Caki2 (cell line): ENCODE results near the gene AJUBA. TPM values are rescaled to one million over a fixed set of nuclear protein-coding genes. Genes with fewer than 3 reads are reported as not detected.
"Not testable (repeated sequence)": the region's sequence is repeated elsewhere in the genome, so short reads cannot be mapped to it uniquely, and the experiment has no call there.

Experiments used
- DNase-seq: peaks from one replicate; pipeline ENCODE4 v3.0.0-alpha.2; 2015; ENCODE audit warnings: low read depth
- in situ Hi-C: cut with HindIII; loops from 2 replicates; pipeline ENCODE4 v1.10.0; 2016; ENCODE audit warnings: low sequenced_read_pairs, low pct_unique_long_range_greater_than_20kb, mixed read lengths
- total RNA-seq: library from RNA; depleted of rRNA; stranded (reverse); fragments of >200 nt; shearing (Covaris generic); gene quantifications from 2 replicates; pipeline ENCODE4 v1.2.3, GENCODE V29; 2014; ENCODE audit warnings: low replicate concordance

AJUBA gene
- total RNA-seq, 1 experiment from 2014 or later, result 119 TPM

GRCh38 chr14:22966783-22967269 lies 15.5 kb downstream of the AJUBA start:
- in situ Hi-C loops, result no loop called here
- DNase-seq, result no peak

DNA sequence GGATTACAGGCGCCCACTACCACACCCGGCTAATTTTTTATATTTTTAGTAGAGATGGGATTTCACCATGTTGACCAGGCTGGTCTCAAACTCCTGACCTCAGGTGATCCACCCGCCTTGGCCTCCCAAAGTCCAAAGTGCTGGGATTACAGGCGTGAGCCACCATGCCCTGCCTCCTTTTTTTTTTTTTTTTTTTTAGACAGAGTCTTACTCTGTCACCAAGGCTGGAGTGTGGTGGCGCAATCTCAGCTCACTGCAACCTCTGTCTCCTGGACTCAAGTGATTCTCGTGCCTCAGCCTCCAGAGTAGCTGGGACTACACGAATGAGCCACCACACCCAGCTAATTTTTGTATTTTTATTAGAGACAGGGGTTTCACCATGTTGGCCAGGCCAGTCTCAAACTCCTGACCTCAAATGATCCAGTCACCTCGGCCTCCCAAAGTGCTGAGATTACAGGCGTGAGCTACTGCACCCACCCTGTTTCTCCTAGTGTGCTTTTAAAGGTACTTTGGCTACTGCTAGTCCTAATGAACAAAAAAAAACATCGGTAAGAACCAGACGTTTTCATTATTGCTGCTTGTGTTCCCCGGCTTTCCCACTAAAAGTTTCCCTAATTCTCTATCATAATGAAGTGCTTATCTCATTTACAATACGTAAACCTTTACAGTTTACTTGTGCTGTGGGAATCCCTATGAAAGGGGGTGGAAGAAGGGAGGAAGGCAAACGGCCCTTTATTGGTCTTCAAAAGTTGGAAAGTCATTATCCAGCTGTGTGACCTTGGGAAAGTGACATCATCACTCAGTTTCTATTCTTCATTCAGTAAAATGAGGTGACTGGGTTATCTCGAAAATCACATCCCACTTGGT lies 16.2 kb downstream of the AJUBA start:
- DNase-seq, in situ Hi-C loops: not testable (repeated sequence)

DNA sequence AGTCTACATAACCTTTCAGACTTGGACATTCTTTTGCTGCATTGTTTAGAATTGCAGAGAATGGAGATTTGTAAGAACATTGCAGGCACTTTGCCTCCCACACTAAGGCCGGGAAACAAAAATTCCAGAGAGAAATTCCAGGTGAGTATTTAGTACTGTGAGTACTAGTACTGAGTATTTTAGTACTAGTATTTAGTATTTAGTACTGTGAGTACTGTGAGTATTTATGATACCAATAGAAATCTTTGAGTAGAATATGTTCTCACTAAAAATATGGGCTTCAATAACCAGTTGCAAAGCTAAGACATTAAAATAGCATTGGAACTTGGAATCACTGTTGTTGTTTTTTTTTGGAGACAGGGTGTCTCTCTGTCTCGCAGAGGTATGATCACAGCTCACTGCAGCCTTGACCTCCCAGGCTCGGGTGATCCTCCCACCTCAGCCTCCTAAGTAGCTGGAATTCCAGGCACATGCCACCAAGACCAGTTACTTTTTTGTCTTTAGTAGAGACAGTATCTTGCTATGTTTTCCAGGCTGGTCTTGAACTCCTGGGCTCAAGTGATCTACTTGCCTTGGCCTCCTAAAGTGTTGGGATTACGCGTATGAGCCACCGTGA lies 20.2 kb downstream of the AJUBA start:
- in situ Hi-C loops, result no loop called here

GRCh38 chr14:22955702-22956569 lies 26.4 kb downstream of the AJUBA start:
- in situ Hi-C loops, result no loop called here
- no peak for DNase-seq

More for the DNA sequence above, 20.2 kb downstream of the AJUBA start:
- DNase-seq, result no peak

- DNase-seq, result no peak
- in situ Hi-C loops, result no loop called here
These were observed 29.9 kb downstream of the AJUBA start for GRCh38 chr14:22952418-22952817.

- in situ Hi-C loops, DNase-seq: not testable (repeated sequence)
These were observed 30.6 kb downstream of the AJUBA start for GRCh38 chr14:22951795-22952194.

DNA sequence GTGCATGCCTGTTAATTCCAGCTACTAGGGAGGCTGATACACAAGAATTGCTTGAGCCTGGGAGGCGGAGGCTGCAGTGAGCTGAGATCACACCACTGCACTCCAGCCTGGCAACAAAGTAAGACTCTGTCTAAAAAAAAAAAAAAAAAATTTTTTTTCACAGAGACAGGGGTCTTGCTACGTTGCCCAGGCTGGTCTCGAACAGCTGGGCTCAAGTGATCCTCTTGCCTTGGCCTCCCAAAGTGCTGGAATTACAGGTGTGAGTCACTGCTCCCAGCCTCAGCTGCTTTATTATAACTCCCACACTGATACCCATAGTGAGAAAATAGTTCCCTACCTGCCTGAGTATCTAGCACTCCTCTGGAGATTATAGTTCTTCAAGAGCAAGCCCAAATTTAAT lies 36.7 kb downstream of the AJUBA start:
- in situ Hi-C loops, result no loop called here
- DNase-seq, result no peak

DNA sequence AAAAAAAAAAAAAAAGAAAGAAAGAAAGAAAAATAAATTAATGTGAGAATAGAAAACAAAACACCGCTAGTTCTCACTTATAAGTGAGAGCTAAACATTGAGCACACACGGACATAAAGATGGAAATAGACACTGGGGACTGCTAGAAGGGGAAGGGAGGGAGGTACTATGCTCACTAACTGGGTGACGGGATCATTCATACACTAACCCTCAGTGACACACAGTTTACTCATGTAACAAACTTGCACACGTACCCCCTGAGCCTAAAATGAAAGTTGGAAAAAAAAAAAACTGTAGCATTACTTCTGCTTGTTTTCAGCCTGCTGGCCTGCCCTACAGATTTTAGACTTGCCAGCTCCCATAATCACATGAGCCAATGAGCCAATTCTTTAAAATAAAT lies 42.7 kb downstream of the AJUBA start:
- in situ Hi-C loops, result no loop called here
- no peak for DNase-seq

DNA sequence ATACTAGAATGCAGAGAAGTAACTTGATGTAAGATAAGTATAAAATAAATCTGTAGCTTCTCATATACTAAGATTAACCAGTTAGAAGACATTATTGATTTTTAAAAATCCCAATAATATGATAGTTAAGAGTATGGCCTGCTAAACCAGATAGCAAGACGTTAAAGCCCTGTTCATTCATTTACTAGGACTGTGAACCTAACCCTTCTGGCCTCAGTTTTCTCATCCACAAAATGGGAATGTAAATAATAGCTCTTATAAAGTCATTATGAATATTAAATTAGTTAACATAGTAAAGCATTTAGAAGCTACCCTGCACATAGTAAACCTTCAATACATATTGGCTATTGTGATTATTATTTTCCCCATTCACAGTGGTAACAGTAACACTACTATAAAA lies 47.2 kb downstream of the AJUBA start:
- DNase-seq, result no peak
- in situ Hi-C loops, result no loop called here

DNA sequence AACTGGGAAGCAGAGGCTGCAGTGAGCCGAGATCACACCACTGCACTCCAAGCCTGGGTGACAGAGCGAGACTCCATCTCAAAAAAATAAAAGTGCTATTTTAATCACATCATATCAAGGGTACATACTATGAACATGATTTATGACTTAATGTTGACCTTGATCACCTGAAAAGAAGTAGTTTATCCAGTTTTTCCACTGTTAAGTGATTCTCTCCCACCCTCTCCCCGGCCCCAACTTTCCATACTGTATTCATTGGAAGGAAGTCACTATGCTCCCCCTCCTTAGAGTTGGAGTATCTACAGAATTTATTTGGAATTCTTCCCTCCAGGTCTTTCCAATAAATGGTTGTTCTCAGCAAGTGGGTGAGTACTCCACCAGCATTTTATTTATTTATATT lies 50.2 kb downstream of the AJUBA start:
- in situ Hi-C loops, result no loop called here

DNA sequence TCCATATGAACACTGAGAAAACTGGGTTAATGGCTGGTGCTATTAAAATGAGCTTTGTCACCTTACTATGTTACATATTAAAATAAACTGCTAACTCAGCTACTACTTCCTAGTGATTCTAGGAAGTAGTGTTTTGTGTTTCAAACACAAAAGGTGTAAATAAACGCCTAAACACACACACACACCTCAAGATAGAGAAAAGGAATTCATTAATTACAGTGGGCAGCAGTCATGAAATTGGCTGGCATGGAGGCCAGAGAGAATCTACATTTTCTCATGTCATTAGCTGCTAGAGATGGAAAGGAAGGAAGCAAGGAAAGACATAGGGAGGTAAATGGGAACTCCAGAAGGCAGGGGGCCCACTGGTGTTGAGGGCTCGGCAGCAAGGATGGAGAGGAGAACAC lies 52.4 kb downstream of the AJUBA start:
- DNase-seq, result no peak
- in situ Hi-C loops, result no loop called here

More for the DNA sequence above, 50.2 kb downstream of the AJUBA start:
- DNase-seq, result no peak

DNA sequence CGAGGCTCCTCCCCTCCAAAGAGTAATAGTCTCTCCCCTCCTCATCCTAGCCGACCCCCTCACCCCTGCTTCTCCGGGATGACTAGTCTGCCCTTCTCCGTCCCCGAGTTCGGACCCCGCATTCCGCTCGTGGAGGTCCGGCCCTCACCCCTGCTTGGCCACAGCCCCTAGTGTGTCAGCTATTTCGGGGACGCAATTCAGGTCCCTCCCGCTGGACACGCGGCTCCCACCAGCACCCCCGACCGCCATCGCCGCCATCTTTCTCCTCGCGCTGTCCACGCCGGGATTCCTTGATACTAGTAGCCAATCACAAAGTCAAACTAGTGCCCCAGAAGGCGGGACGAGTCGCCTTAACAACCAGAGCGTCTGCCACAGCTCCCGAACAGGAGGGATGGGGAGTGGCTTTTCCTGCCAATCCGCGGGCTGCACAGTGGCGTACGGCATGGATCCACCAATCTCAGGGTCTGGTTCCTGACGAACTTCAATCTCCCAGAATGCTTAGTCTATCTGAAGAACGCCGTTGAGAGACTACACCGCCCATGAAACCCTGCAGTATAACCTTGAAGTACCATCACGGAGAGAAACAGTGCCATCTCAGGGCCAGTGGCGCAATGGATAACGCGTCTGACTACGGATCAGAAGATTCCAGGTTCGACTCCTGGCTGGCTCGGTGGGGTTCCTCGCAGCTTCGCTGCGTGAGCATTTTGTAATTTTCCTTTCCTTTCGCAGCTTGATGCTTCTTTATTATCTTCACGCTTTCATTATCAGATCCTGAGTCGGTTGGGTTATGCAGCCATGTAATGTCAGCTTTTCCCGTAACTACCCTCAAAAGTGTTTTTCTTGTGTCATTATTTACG lies 53.0 kb downstream of the AJUBA start, which contains the start of gene PRMT5:
Gene PRMT5 (minus strand): TSS at position 273 of the 857 bp plus-strand sequence. CDS start 15 bp downstream, at position 258.
- peak; percentile 98 for DNase-seq
- in situ Hi-C loops, result no loop called here

- no peak for DNase-seq
- in situ Hi-C loops, result no loop called here
These were observed 53.9 kb downstream of the AJUBA start for GRCh38 chr14:22928237-22929103.

GRCh38 chr14:22926316-22926715 lies 56.0 kb downstream of the AJUBA start:
- DNase-seq, result no peak
- in situ Hi-C loops, result no loop called here

DNA sequence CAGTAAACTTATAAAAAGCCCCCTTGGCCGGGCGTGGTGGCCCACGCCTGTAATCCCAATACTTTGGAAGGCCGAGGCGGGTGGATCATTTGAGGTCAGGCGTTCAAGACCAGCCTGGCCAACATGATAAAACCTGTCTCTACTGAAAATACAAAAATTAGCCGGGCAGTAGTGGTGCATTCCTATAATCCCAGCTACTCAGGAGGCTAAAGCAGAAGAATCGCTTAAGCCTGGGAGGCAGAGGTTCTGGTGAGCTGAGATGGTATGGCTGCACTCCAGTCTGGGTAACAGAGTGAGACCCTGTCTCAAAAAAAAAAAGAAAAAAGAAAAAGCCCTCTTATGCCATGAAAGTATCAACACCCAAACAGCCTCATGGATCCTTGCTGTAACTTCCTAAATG lies 56.8 kb downstream of the AJUBA start:
- in situ Hi-C loops, result no loop called here
- no peak for DNase-seq

DNA sequence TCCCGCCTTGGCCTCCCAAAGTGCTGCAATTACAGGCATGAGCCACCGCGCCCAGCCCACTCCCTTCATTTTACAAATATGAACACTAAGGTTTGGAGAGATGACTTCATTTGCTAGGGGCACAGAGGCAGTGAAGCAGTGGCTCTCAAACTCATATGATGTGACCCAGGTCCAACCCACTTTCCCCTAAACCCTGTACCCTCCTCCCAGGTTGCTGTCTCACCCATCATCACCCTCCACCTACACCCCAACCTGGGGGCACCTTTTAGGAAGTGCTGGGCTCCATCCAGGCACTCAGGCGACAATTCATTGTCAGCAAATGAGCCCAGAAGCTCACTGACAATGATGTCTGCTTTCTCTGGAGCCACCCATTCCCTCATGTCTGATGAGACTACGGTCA lies 58.6 kb downstream of the AJUBA start:
- in situ Hi-C loops, result no loop called here

GRCh38 chr14:22922294-22922693 lies 60.1 kb downstream of the AJUBA start:
- in situ Hi-C loops, result no loop called here
- no peak for DNase-seq

More for the DNA sequence above, 58.6 kb downstream of the AJUBA start:
- no peak for DNase-seq
